Liver (tissue), 9 donors: ENCODE measurements around the gene GCDH. TPM values are rescaled to one million over a fixed set of nuclear protein-coding genes. Genes with fewer than 3 reads are reported as not detected.

Experiments used
- DNase-seq: peaks from one replicate; pipeline ENCODE4 v3.0.0-alpha.2; 2017; ENCODE audit warnings: low spot score
- H3K27ac ChIP-seq, 2 donors: one replicate each; pipeline ENCODE4 v1.7.0; 2013; ENCODE audit warnings: inconsistent platforms in 2 of 2, low read length in 2 of 2, control low read depth in 1 of 2, low read depth in 1 of 2, mild to moderate bottlenecking in 1 of 2
- H3K27me3 ChIP-seq, 4 donors: one replicate each; pipeline versions ENCODE4 v1.6.1 to v1.7.0; 2013; ENCODE audit warnings: low read length in 3 of 4, inconsistent platforms in 1 of 4, mild to moderate bottlenecking in 1 of 4, moderate library complexity in 1 of 4; ENCODE audit not compliant: control insufficient read depth in 4 of 4, insufficient read depth in 4 of 4
- H3K36me3 ChIP-seq, 4 donors: one replicate each; pipeline versions ENCODE4 v1.6.1 to v1.7.0; 2013; ENCODE audit warnings: low read length in 3 of 4, mild to moderate bottlenecking in 3 of 4, low read depth in 1 of 4, moderate library complexity in 1 of 4; ENCODE audit not compliant: control insufficient read depth in 4 of 4, insufficient read depth in 3 of 4
- H3K4me1 ChIP-seq, 4 donors: one replicate each; pipeline versions ENCODE4 v1.6.1 to v1.7.0; 2013; ENCODE audit warnings: low read length in 3 of 4, mild to moderate bottlenecking in 3 of 4, moderate library complexity in 1 of 4; ENCODE audit not compliant: control insufficient read depth in 4 of 4, insufficient read depth in 4 of 4
- H3K4me3 ChIP-seq, 3 donors: one replicate each; pipeline versions ENCODE4 v1.6.1 to v1.7.0; 2013; ENCODE audit warnings: low read length in 3 of 3, control low read depth in 1 of 3, low read depth in 1 of 3, mild to moderate bottlenecking in 1 of 3
- H3K9ac ChIP-seq, 2 donors: one replicate each; pipeline ENCODE4 v1.7.0; 2013; ENCODE audit warnings: low read length in 2 of 2, mild to moderate bottlenecking in 2 of 2, moderate library complexity in 2 of 2, control low read depth in 1 of 2, low read depth in 1 of 2
- H3K9me3 ChIP-seq, 4 donors: one replicate each; pipeline versions ENCODE4 v1.6.1 to v1.7.0; 2013; ENCODE audit warnings: low read length in 3 of 4; ENCODE audit not compliant: control insufficient read depth in 4 of 4
- EGR1 ChIP-seq, 2 donors: IDR thresholded peaks; 2 replicates each; pipeline ENCODE4 v1.6.1; 2016 to 2018; ENCODE audit warnings: antibody characterized with exemption in 2 of 2, low read depth in 2 of 2
- FOXA1 ChIP-seq: IDR thresholded peaks from 2 replicates; pipeline ENCODE4 v1.6.1; 2016; ENCODE audit warnings: antibody characterized with exemption
- FOXA2 ChIP-seq: IDR thresholded peaks from 2 replicates; pipeline ENCODE4 v1.6.1; 2016; ENCODE audit warnings: antibody characterized with exemption
- GABPA ChIP-seq, 2 donors: IDR thresholded peaks in 1 of 2; conservative IDR thresholded peaks in 1 of 2; 2 replicates each; pipeline ENCODE4 v1.6.1; 2016; ENCODE audit warnings: antibody characterized with exemption in 2 of 2, mild to moderate bottlenecking in 1 of 2, moderate library complexity in 1 of 2
- HNF4A ChIP-seq, 2 donors: conservative IDR thresholded peaks; 2 replicates each; pipeline ENCODE4 v1.6.1; 2016; ENCODE audit warnings: antibody characterized with exemption in 2 of 2, mild to moderate bottlenecking in 2 of 2
- HNF4G ChIP-seq: IDR thresholded peaks from 2 replicates; pipeline ENCODE4 v1.6.1; 2016; ENCODE audit warnings: antibody characterized with exemption
- JUND ChIP-seq, 2 donors: IDR thresholded peaks; 2 replicates each; pipeline ENCODE4 v1.6.1; 2016; ENCODE audit warnings: antibody characterized with exemption in 2 of 2
- NR2F2 ChIP-seq: IDR thresholded peaks from 2 replicates; pipeline ENCODE4 v1.6.1; 2016; ENCODE audit warnings: antibody characterized with exemption
- RAD21 ChIP-seq, 2 donors: IDR thresholded peaks; 2 replicates each; pipeline ENCODE4 v1.6.1; 2016; ENCODE audit warnings: antibody characterized with exemption in 2 of 2, mild to moderate bottlenecking in 2 of 2
- REST ChIP-seq: IDR thresholded peaks from 2 replicates; pipeline ENCODE4 v1.6.1; 2016; ENCODE audit warnings: antibody characterized with exemption, mild to moderate bottlenecking
- SP1 ChIP-seq: IDR thresholded peaks from 2 replicates; pipeline ENCODE4 v1.6.1; 2018; ENCODE audit warnings: antibody characterized with exemption, mild to moderate bottlenecking
- TAF1 ChIP-seq: conservative IDR thresholded peaks from 2 replicates; pipeline ENCODE4 v1.6.1; 2016; ENCODE audit warnings: antibody characterized with exemption, mild to moderate bottlenecking
- ZBTB33 ChIP-seq: IDR thresholded peaks from 2 replicates; pipeline ENCODE4 v1.6.1; 2016; ENCODE audit warnings: antibody characterized with exemption
- WGBS: extraction: QIAGEN DNeasy Blood & Tissue Kit; methylation state at CpG from one replicate; pipeline ENCODE4 v1.1.7; 2013; 5-methylcytosine and 5-hydroxymethylcytosine counted together
- polyA plus RNA-seq, 2 donors: library from polyadenylated mRNA; stranded (reverse) in 1 of 2; unstranded in 1 of 2; fragments of 200-250 nt in 1 of 2; fragments of >200 nt in 1 of 2; fragmentation: Nextera tagmentation in 1 of 2; extraction: Ambion mirVana in 1 of 2; gene quantifications; one replicate each; pipeline versions ENCODE4 v1.2.1 to v1.2.3, GENCODE V29; 2013 to 2015
- total RNA-seq, 2 donors: library from RNA; depleted of rRNA; stranded (reverse); fragments of >200 nt; gene quantifications; one replicate each; pipeline ENCODE4 v1.2.3, GENCODE V29; 2014
- TF ChIP-seq, protein P1 (sequence below): IDR thresholded peaks from 2 replicates; pipeline ENCODE4 v1.6.1; 2016; ENCODE audit warnings: antibody characterized with exemption
- TF ChIP-seq, protein P2 (sequence below): IDR thresholded peaks from 2 replicates; pipeline ENCODE4 v1.6.1; 2016; ENCODE audit warnings: antibody characterized with exemption
- donor health status: healthy.
- donor health status: healthy.
- donor health status: healthy.
- donor health status: healthy.
- donor health status: healthy.

Gene GCDH
- total and polyA plus RNA-seq, 4 donors: 65.8 to 118 (median 78.1) TPM

DNA sequence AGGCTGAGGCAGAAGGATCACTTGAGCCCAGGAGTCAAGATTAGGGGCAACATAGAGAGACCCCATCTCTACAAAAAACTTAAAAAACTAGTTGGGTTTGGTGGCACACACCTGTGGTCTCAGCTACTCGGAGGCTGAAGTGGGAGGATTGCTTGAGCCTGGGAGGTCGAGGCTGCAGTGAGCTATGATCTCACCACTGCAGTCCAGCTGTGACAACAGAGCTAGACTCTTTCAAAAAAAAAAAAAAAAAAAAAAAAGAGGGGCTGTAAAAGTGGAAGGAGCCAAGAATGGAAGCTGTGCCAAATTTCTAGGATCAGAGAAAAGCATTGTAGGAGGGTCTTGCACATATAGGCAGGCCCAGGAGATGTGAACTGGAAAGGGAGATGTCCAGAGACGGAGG, 19.3 kb upstream of the GCDH start:
- TF ChIP-seq, protein P1, sequence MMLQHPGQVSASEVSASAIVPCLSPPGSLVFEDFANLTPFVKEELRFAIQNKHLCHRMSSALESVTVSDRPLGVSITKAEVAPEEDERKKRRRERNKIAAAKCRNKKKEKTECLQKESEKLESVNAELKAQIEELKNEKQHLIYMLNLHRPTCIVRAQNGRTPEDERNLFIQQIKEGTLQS: no peak
- TF ChIP-seq GABPA (IDR thresholded peaks at IDR 0.05 in 1 of 2, conservative IDR thresholded peaks at IDR 0.05 in 1 of 2): no peak
- no peak for TF ChIP-seq FOXA2
- no peak for TF ChIP-seq ZBTB33
- no peak for TF ChIP-seq FOXA1
- TF ChIP-seq HNF4A (conservative IDR thresholded peaks at IDR 0.05): no peak
- TF ChIP-seq, protein P2, sequence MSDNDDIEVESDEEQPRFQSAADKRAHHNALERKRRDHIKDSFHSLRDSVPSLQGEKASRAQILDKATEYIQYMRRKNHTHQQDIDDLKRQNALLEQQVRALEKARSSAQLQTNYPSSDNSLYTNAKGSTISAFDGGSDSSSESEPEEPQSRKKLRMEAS: no peak
- TF ChIP-seq EGR1 (IDR thresholded peaks at IDR 0.05; ENCODE audit: low read depth in 2 of 2): no peak
- WGBS: 90% methylated on average over 3 of the region's 3 CpGs
- peaks cover 0 to 12% (median 7%) of the 10 kb centered on the region in 4 donors for H3K4me1 ChIP-seq
- H3K4me3 ChIP-seq: no peak overlapping the region
- no peak overlapping the region for H3K9ac ChIP-seq
- no peaks in the 10 kb centered on the region for H3K9me3 ChIP-seq
- peaks cover 0 to 7% (median 4%) of the 10 kb centered on the region in 4 donors for H3K36me3 ChIP-seq
- no peaks in the 10 kb centered on the region for H3K27me3 ChIP-seq
- no peak overlapping the region for H3K27ac ChIP-seq
- no peak for DNase-seq

DNA sequence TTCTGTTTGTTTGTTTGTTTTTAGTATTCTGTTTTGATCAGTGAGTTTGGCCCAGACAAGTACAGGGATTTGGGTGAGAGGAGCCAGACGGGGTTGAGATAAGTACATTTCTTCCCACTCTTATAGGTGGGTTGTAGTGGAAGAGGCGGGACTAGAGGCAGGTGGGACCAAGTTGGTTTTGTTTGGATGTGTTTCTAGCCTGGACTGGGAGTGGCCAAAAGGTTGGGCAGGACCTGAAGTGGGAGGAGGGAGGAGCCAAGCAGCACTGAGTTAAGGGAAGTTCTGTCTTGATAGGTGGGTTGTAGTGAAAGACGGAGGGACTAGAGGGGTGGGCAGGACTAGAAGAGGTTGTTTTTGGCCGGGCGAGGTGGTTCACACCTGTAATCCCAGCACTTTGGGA, 18.7 kb upstream of the GCDH start:
- Histone ChIP-seq H3K4me3 (no peak overlapping the region), H3K9me3 (no peaks in the 10 kb centered on the region), H3K27me3 (no peaks in the 10 kb centered on the region), H3K36me3 (peaks cover 0 to 7% (median 4%) of the 10 kb centered on the region in 4 donors), H3K27ac (no peak overlapping the region), H3K9ac (no peak overlapping the region), H3K4me1 (peaks cover 0 to 11% (median 7%) of the 10 kb centered on the region in 4 donors)
- WGBS: 89% methylated on average over 5 of the region's 5 CpGs
- no peak for DNase-seq
- TF ChIP-seq HNF4A (conservative IDR thresholded peaks at IDR 0.05) (no peak), TAF1 (no peak), JUND (IDR thresholded peaks at IDR 0.05) (no peak), ZBTB33 (no peak), RAD21 (IDR thresholded peaks at IDR 0.05) (no peak), EGR1 (IDR thresholded peaks at IDR 0.05; ENCODE audit: low read depth in 2 of 2) (no peak), NR2F2 (no peak), HNF4G (no peak), SP1 (no peak), REST (no peak)
- TF ChIP-seq, protein P2: no peak
